Right lobe of liver (tissue), 6 donors: ENCODE measurements around the gene SFXN1. TPM values are rescaled to one million over a fixed set of nuclear protein-coding genes. Genes with fewer than 3 reads are reported as not detected.

Experiments used
- ATAC-seq, 4 donors: fragments of 200-7000 bp; cut with Tn5 transposase; one replicate each; pipeline ENCODE4 v1.9.1; 2020; ENCODE audit warnings: mild to moderate bottlenecking in 4 of 4, moderate library complexity in 4 of 4
- DNase-seq, 3 donors: peaks; one replicate each; pipeline ENCODE4 v3.0.0-alpha.2; 2020
- H3K27ac ChIP-seq, 3 donors: fragments of 200-600 bp; one replicate each; pipeline ENCODE4 v1.8.0; 2022
- H3K27me3 ChIP-seq, 2 donors: fragments of 200-600 bp; one replicate each; pipeline ENCODE4 v1.8.0; 2022
- H3K36me3 ChIP-seq, 4 donors: fragments of 200-600 bp; sonication (generic) in 1 of 4; one replicate each; pipeline versions ENCODE4 v1.5.1 to v1.8.0; 2017 to 2022; ENCODE audit warnings: control low read depth in 1 of 4
- H3K4me1 ChIP-seq, 4 donors: fragments of 200-600 bp; sonication (generic) in 1 of 4; one replicate each; pipeline versions ENCODE4 v1.5.1 to v1.8.0; 2017 to 2022; ENCODE audit warnings: control low read depth in 1 of 4
- H3K4me3 ChIP-seq, 3 donors: fragments of 200-600 bp; one replicate each; pipeline ENCODE4 v1.8.0; 2022
- H3K9me3 ChIP-seq, 4 donors: fragments of 200-600 bp; sonication (generic) in 1 of 4; one replicate each; pipeline versions ENCODE4 v1.5.1 to v1.8.0; 2017 to 2022; ENCODE audit warnings: control low read depth in 1 of 4
- CTCF ChIP-seq, 4 donors: fragments of 200-600 bp in 3 of 4; fragments of 450-650 bp in 1 of 4; IDR thresholded peaks; one replicate each; pipeline versions ENCODE4 v1.5.1 to v1.8.0; 2016 to 2022; ENCODE audit warnings: antibody characterized with exemption in 4 of 4, mild to moderate bottlenecking in 2 of 4
- POLR2A ChIP-seq: fragments of 450-650 bp; IDR thresholded peaks from one replicate; pipeline ENCODE4 v1.6.1; 2017; ENCODE audit warnings: antibody characterized with exemption, mild to moderate bottlenecking
- WGBS: methylation state at CpG from one replicate; pipeline ENCODE4 v1.1.6; 2018; ENCODE audit warnings: low coverage, low lambda C conversion rate; ENCODE audit not compliant: insufficient coverage; ENCODE audit errors: missing lambda C conversion rate; 5-methylcytosine and 5-hydroxymethylcytosine counted together
- intact Hi-C, 2 donors: fragments of 100-400 bp; cut with DNase I; formaldehyde crosslinking; loops; one replicate each; pipeline versions ENCODE4 v1.11.2 to v1.14.1; 2022
- total RNA-seq, 6 experiments: library from RNA; depleted of rRNA in 2 of 6; stranded (reverse); fragments of >200 nt in 2 of 6; fragmentation: NEBNext Ultra II Directional in 3 of 6; extraction: Animal tissue kit (Norgen Biotek cat#: 25700) in 3 of 6; gene quantifications; one replicate each; pipeline versions ENCODE4 v1.1.0 to v1.2.4, GENCODE V29; 2016 to 2023
- donor health status: DM: no; HTN: yes; CAD: no.
- donor health status: DM: no; HTN: no; CAD: no.
- donor health status: DM: no; HTN: no; CAD: no.
- donor health status: DM: no; HTN: yes; CAD: no.
- donor health status: DM: no; HTN: yes; CAD: no.

The SFXN1 gene
- total RNA-seq, 6 experiments from 2014 or later, result 58.9 to 123 (median 89.1) TPM

- Histone ChIP-seq H3K27ac (no peak overlapping the region), H3K36me3 (no peaks in the 10 kb centered on the region), H3K27me3 (no peaks in the 10 kb centered on the region), H3K4me1 (no peaks in the 10 kb centered on the region), H3K4me3 (no peak overlapping the region), H3K9me3 (no peaks in the 10 kb centered on the region)
- intact Hi-C loops, result no loop called here
- DNase-seq (no peak), ATAC-seq (no peak)
- WGBS, result 90% methylated on average over 2 of the region's 5 CpGs
- no peak for TF ChIP-seq CTCF (IDR thresholded peaks at IDR 0.05)
- TF ChIP-seq POLR2A, result no peak
Observed at GRCh38 chr5:175557778-175558177, 79.4 kb downstream of the SFXN1 start.

GRCh38 chr5:175558801-175559480 is 80.6 kb downstream of the SFXN1 start:
- Histone ChIP-seq H3K36me3 (no peaks in the 10 kb centered on the region), H3K4me3 (no peak overlapping the region), H3K27me3 (no peaks in the 10 kb centered on the region), H3K9me3 (no peaks in the 10 kb centered on the region), H3K27ac (no peak overlapping the region), H3K4me1 (no peaks in the 10 kb centered on the region)
- no peak for DNase-seq
- TF ChIP-seq POLR2A (no peak), CTCF (IDR thresholded peaks at IDR 0.05) (no peak)
- ATAC-seq, result no peak
- intact Hi-C loops, result no loop called here
- 80% methylated on average over 6 of the region's 9 CpGs for WGBS

- no peak overlapping the region for H3K4me3 ChIP-seq
- H3K27me3 ChIP-seq, result no peaks in the 10 kb centered on the region
- TF ChIP-seq POLR2A (no peak), CTCF (IDR thresholded peaks at IDR 0.05) (no peak)
- no peaks in the 10 kb centered on the region for H3K9me3 ChIP-seq
- H3K36me3 ChIP-seq, result no peaks in the 10 kb centered on the region
- intact Hi-C loops, result no loop called here
- no peaks in the 10 kb centered on the region for H3K4me1 ChIP-seq
- DNase-seq, result no peak
- H3K27ac ChIP-seq, result no peak overlapping the region
- no peak for ATAC-seq
- 42% methylated on average over 2 of the region's 2 CpGs for WGBS
Observed at GRCh38 chr5:175560011-175560410, 81.7 kb downstream of the SFXN1 start.

GRCh38 chr5:175561085-175561484 is 82.7 kb downstream of the SFXN1 start:
- WGBS, result 49% methylated on average over 5 of the region's 5 CpGs
- H3K4me1 ChIP-seq, result no peaks in the 10 kb centered on the region
- ATAC-seq (no peak), DNase-seq (no peak)
- no peaks in the 10 kb centered on the region for H3K36me3 ChIP-seq
- no peaks in the 10 kb centered on the region for H3K27me3 ChIP-seq
- intact Hi-C loops, result no loop called here
- TF ChIP-seq CTCF (IDR thresholded peaks at IDR 0.05) (no peak), POLR2A (no peak)
- H3K9me3 ChIP-seq, result no peaks in the 10 kb centered on the region
- no peak overlapping the region for H3K27ac ChIP-seq
- no peak overlapping the region for H3K4me3 ChIP-seq
